Stimulated activated CD8-positive, alpha-beta memory T cell treated with anti-CD3 and anti-CD28 coated beads, Interleukin-2, amount 100 ng/mL, for 1 hour (primary cell): Measurements from ENCODE around the gene MIB1.

ENCODE experiments used
- DNase-seq, 2 donors: peaks; one replicate each; pipeline ENCODE4 v3.0.0-alpha.2; 2020; ENCODE audit warnings: low read depth in 2 of 2

MIB1 gene

GRCh38 chr18:21894619-21895367 lies 154.2 kb downstream of the MIB1 start:
- DNase-seq = no peak

GRCh38 chr18:21896732-21897336 lies 156.2 kb downstream of the MIB1 start:
- no peak for DNase-seq

- no peak for DNase-seq
Observed at GRCh38 chr18:21897811-21898210, 157.2 kb downstream of the MIB1 start.

GRCh38 chr18:21900605-21901352 lies 160.2 kb downstream of the MIB1 start:
- no peak for DNase-seq

GRCh38 chr18:21901423-21901945 lies 160.9 kb downstream of the MIB1 start:
- DNase-seq = no peak

GRCh38 chr18:21903709-21904108 lies 163.1 kb downstream of the MIB1 start:
- DNase-seq = no peak

- no peak for DNase-seq
Observed at GRCh38 chr18:21904856-21905255, 164.3 kb downstream of the MIB1 start.

GRCh38 chr18:21907451-21907850 lies 166.9 kb downstream of the MIB1 start:
- no peak for DNase-seq

GRCh38 chr18:21908711-21909110 lies 168.1 kb downstream of the MIB1 start:
- DNase-seq = no peak

GRCh38 chr18:21910906-21911305 lies 170.3 kb downstream of the MIB1 start:
- DNase-seq = no peak

GRCh38 chr18:21911551-21911950 lies 171.0 kb downstream of the MIB1 start:
- DNase-seq = no peak

GRCh38 chr18:21912339-21913239 lies 172.0 kb downstream of the MIB1 start:
- DNase-seq = no peak

- no peak for DNase-seq
Observed at GRCh38 chr18:21914739-21915319, 174.2 kb downstream of the MIB1 start.

GRCh38 chr18:21915546-21915945 lies 175.0 kb downstream of the MIB1 start:
- no peak for DNase-seq

- DNase-seq = no peak
Observed at GRCh38 chr18:21916594-21916993, 176.0 kb downstream of the MIB1 start.

GRCh38 chr18:21918693-21919092 lies 178.1 kb downstream of the MIB1 start:
- no peak for DNase-seq
